Left cardiac atrium (tissue), 4 donors: ENCODE data around the gene NPDC1. TPM values are rescaled to one million over a fixed set of nuclear protein-coding genes. Genes with fewer than 3 reads are reported as not detected.

Experiments used
- ATAC-seq, 2 donors: fragments of 200-7000 bp; cut with Tn5 transposase; one replicate each; pipeline ENCODE4 v1.9.1; 2020; ENCODE audit warnings: mild to moderate bottlenecking in 2 of 2, moderate library complexity in 2 of 2
- DNase-seq: peaks from one replicate; pipeline ENCODE4 v3.0.0-alpha.2; 2020
- intact Hi-C, 2 donors: fragments of 100-400 bp; cut with DNase I; formaldehyde crosslinking; loops; one replicate each; pipeline versions ENCODE4 v1.14.1 to v1.15.1; 2022 to 2023
- total RNA-seq, 2 donors: library from RNA; stranded (reverse); fragmentation: NEBNext Ultra II Directional; extraction: Animal tissue kit (Norgen Biotek cat#: 25700); gene quantifications; one replicate each; pipeline ENCODE4 v1.2.1, GENCODE V29; 2021
- donor health status: DM: no; HTN: yes; CAD: no.
- donor health status: DM: no; HTN: yes; CAD: no; lungs with severe emphysema.
- donor health status: DM: yes; HTN: yes; CAD: no.
- donor health status: Dilated cardiomyopathy.

Gene NPDC1
- total RNA-seq, 2 donors from 2014 or later = 75.4 to 87.3 TPM

DNA sequence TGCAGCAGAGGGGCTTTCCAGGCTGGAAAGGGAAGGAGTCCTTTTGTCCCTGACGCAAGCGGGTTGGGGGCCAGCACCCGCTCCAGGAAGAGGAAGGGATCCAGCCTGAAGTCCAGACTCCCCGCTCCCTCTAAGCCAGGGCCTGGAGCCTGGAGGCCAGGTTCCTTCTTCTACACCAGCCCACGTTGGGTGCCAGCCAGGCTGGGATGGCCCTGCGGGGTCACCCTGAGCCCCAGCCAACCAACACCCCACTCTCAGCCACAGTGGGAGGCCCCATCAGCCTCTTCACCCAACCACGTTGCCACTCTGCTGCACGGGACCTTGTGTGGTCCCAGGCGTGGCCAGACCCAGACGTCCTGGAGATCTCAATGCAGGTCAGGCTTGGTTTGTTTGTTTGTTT lies 13.1 kb downstream of the NPDC1 start:
- DNase-seq (peak; percentile 67), ATAC-seq (peak in 1 of 2 donors; percentile 30)
- intact Hi-C loops = loop anchor here in 1 of 2 donors (5.0 kb wide), 1 partner anchor 86 kb away; the partner anchor contains the start of gene C8G

DNA sequence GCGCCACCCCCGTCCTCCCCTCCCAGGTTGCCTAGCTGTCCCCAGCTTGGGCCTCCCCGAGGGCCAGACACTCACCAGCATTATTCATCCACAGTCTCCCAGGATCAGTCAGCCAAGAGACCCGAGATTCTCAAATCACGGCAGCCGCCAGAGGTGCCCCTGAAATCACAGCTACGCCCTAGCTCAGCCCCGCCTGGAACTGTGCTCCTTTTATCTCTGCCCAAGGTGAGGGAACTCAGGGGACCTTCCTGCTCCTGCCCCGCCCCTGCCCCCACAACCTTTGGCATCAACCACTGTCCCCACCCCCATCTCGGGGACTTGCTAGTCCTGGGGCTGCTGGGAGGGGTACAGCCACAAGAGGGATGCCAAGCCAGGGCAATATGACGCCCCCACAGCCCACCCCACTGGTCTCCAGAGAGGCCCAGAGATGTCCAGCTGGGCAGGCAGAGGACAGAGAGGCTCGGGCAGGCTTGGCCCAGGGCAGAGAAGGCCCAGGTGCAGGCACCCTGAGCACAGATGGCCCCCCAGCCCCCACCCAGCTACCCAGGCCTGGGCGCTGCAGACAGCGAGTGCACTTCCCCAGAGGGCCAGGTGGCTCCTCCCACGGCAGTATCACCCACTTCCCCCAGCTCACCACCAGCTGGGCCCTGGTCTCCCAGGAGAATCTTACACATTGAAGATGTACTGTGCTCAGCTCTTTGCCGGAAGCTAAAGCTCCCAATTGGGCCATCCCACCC lies 13.9 kb downstream of the NPDC1 start, which contains the start of gene FUT7:
FUT7 (minus strand) TSS at position 185 of the 737 bp plus-strand sequence; CDS start at position 88, 97 bp downstream.
- ATAC-seq (no peak), DNase-seq (no peak)
- intact Hi-C loops = loop anchor here in 1 of 2 donors (5.0 kb wide), 1 partner anchor 85 kb away; the partner anchor contains the start of gene C8G

DNA sequence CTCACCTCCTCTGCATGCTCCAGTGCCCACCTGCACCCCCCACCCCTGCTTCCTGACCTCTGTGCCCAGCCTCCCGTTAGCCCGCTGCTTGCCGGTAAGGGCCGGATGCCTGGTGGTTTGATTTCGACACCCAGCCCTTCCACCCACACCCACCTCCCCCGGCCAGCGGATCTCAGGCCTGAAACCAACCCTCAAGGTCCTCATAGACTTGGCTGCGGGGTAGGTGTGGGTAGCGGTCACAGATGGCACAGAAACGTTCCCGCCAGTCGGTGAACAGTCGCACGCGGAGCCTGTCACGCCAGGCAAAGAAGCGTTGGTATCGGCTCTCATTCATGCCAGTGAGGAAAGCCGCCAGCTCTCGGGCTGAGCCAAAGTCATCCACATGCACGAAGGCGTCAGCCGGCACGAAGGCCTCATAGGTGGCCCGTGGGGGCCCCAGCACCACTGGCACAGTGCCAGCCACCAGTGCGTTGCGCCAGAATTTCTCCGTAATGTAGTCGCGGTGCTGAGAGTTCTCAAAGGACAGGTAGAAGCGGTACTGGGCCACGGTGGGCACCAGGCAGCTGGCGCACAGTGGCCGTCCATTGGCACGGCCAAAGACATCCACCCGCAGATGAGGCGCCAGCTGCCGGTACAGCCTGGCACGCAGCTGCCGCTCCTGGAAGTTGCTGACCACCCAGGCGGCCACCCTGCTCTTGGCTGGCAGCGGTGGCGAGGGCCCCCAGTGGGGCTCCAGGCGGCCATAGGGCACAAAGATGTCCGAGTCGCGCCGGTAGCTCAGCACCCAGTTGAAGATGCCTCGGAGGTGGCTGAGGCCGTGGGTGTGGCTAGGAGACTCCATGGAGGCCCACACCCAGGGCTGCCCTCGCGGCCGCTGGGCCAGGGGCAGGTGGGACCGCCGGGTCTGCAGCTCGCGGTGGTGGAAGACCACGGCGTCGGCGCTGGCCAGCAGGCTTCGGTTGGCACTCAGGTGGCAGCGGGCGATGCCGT lies 15.1 kb downstream of the NPDC1 start:
- intact Hi-C loops = loop anchor here in 1 of 2 donors (5.0 kb wide), 1 partner anchor 84 kb away; the partner anchor contains the start of gene C8G
- ATAC-seq = no peak
- DNase-seq = no peak

DNA sequence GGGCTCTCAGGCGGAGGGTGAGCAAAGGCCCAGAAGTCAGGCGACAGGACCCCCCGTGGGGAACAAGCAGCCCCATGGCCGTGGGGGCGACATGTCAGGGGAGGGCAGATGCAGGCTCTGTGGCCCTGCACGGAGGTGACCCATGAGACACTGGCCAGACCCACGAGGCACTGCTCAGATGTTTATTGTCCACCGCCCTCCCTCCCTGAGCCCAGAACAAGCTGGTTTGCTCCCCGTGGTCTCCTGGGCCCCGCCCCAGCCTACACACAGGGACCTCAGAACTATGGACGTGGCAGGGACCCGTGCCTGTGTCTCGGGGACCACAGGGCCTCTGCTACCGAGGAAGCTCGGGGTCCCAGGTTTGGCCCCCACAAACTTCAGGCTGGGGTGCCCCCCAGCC lies 16.0 kb downstream of the NPDC1 start:
- intact Hi-C loops = loop anchor here in 1 of 2 donors (5.0 kb wide), 1 partner anchor 83 kb away; the partner anchor contains the start of gene C8G
- ATAC-seq = no peak
- DNase-seq = no peak

DNA sequence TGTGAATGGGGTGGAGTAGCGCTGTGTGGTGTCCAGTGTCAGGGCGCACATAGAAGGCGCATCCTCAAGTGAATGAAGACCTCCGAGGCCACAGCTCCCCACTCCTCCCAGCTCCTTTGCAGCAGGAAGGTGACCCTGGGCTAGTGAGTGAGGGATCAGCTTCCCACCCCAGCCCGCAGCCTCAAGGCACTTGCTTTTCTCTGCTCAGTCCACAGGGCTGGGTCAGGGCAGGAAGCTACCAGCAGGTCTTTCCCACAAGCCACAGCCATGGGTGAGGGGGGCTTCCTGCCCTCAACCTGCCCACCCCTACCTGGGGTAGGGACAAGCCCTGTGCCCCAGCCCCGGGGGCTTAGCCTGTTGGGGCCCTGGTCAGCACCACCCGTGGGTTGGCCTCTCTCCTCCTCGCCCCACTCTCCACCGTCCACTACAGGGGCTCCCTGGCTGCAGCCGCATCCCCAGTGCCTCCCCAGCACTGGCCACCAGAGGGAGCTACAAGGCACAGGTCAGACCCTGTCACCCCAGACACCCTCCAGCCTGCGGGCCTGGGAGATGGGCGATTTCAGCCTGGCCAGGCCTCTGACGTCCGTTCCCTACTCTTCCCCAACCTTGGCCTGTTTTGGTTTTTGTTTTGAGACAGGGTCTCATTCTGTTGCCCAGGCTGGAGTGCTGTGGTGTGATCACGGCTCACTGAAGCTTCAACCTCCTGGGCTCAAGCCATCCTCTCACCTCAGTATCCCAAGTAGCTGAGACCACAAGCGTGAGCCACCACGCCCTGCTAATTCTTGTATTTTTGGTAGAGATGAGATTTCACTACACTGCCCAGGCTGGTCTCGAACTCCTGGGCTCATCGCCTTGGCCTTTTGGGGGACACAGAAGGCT lies 16.7 kb downstream of the NPDC1 start:
- intact Hi-C loops = no loop called here
- peak; percentile 61 to 74 for ATAC-seq
- peak; percentile 86 for DNase-seq

DNA sequence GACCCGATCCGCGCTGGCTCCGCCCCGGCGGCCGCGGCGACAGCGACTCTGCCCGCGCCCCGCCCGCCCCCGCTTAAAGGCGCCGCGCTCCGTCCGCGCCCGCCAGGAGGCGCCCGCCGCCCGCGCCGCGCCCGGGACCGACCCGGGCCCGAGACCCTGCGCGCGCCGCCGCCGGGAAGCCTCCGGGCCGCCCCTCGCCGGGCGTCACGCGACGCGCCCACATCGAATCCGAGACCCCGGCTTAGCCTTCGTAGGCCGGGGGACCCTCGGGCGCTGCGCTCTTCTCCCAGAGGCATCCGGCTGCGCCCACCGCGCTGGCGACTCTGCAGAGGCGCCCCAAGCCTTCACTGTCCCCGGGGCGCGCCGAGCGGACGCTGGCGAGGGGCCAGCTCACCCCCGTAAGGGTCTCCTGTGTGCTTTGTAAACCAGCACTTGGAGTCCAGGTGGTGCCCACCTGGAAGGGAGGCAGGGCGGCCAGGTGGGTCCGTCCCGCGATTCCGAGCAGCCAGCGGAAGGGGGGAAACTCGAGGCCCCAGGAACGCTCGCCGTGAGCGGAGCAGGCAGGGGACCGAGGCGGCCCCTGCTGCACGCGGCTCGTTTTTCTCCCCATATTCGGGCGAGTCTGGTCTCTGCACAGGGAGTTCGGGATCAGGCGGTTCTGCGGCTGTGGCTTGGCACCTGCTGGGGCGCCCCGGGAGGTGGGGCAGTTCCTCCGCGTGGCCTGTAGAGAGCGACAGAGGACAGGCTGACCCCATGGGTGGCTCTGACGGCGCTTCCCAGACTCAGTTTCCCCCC lies 17.5 kb downstream of the NPDC1 start:
- ATAC-seq (peak; percentile 36 to 55), DNase-seq (peak; percentile 64)
- intact Hi-C loops = no loop called here

DNA sequence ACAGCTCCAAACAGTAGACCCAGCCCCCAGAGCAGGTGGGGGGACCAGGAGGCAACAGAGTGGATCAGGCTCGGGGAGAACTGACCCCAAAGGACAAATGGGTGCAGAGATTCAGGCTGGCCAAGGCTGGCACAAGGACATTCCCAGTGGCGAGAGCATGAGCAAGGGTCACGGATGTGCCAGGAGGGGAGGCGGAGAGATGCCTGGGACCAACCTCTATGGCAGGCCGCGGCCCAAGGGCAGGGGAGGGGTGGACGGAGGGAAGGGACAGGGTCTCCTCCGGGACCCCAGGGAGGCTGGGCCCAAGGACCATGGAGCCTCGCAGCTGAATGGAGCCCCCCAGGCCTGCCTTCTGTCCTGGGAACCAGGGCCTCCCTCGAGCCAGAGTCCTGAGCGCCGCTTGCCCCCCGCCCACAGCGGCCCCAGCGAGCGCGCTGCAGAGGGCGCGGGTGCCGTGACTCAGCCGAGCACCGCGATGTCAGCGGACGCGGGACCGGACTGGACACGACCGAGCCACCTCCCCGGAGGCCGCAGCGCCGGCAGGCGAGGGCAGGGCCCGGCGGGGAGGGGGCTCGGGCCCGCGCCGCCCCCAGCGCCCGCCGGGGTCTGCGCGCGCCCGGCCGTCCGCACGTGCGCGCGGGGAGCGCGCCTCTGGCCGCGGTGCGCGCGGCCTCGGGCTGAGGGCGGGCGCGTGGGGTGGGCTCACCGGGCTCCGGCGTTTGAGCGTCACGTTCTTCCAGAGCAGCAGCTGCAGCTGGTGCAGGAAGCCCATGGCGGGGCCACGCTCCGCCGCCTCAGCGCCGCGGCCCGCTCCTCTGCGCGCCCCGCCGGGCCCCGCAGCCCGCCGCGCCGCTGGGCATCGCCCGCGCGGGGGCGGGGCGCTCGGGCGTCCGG lies 18.4 kb downstream of the NPDC1 start, which contains the start of gene ABCA2:
ABCA2 (minus strand) TSS at position 869 of the 894 bp plus-strand sequence; CDS start at position 772, 97 bp downstream.
- DNase-seq (no peak), ATAC-seq (peak in 1 of 2 donors; percentile 2)
- intact Hi-C loops = no loop called here

DNA sequence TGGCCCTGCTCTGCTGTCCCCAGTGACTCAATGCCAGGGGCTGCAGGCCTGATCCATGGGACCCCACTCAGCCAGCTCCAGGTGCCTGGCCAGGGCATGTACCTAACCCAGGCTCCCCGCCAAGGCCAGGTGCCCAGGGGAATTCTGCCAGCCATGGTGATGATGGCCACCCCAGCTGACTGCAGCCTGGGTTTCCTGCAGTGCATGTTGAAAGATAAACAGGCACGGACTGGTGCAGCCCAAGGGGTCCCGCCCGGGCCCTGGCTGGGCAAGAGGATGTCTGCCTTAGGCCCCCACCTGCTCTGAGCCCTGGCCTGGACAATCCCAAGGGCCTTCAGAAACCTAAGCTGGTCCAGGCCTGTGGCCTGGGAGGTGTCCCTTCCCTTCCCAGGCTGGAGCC lies 19.1 kb downstream of the NPDC1 start:
- no peak for ATAC-seq
- no peak for DNase-seq
- intact Hi-C loops = no loop called here

DNA sequence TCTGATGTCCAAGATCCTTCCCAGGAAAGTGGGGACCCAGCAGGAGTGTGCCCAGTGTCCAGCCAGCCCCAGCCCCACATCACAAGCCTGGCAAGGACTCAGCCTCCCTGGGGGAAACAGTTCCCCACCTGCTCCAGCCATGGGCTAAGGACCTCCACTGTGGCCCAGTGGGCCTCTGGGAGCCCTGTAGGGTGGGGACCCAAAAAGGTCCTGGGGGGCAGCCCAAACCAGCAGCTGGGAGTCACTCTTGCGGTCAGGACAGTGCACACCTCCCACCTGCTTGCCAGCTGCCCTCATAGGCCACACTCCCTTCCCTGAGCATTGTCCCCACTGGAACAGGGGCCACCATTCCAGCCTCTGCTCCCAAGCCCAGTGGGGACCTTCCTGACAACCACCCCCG lies 19.6 kb downstream of the NPDC1 start:
- DNase-seq (no peak), ATAC-seq (no peak)
- intact Hi-C loops = no loop called here

DNA sequence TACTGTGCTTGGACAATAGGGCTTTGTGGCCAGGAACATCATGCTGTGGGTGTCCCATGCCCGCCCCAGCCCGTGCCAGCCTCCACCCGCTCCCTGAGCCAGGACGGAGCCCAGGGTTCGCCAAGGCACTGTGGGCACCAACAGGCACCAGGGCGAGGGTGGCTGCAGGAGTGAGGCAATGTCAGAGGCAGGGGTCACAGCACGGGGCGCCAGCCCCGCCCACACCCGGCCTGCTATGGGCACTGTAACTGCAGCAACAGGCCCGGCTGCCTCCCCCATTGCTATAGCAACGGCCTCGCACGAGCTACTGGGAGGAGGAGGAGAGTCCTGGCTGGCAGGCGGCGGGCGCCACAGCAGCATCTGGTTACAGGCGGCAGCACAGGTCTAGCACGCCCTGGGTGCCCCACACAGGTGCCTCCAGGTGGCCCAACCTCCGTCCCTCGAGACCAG lies 20.4 kb downstream of the NPDC1 start:
- intact Hi-C loops = no loop called here
- ATAC-seq (peak in 1 of 2 donors; percentile 9), DNase-seq (no peak)

DNA sequence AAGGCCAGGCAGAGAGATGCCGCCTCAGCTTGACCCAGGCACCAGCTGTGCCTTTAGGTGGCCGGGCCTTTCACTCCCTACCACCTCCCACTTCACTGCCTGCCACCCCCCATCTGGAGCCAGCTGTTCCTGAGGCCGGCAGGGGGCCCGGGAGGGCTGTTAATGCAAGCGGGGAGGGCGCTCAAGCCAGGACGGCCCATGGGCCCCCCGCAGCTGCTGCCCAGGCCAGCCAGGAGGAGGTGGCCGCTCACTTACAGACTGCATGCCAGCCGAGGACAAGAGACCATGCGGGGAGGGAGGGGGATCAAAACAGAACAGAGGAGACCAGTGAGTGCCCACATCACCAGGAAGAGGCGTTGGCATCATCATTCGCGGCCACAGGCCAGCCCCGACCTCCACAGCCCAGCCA lies 22.4 kb downstream of the NPDC1 start:
- DNase-seq (no peak), ATAC-seq (no peak)
- intact Hi-C loops = no loop called here

DNA sequence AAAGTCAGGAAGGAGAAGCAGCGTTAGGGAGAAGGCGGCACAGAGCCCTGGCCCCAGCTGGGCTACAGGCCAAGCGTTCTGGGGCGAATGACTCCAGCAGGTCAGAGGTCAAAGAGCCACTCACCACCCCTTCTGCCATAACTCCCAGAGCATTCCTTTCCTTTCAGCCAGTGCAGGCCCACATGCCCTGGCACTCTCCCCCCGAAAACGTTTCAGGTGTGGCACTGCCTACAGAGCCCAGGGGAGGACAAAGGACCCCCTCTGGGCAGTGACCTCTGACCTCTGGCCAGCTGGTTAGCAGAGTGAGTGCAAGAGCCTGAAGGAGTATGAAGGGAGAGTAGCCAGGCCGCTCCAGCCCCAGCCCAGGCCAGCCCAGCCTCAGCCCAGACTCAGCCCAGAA lies 22.8 kb downstream of the NPDC1 start:
- DNase-seq (no peak), ATAC-seq (no peak)
- intact Hi-C loops = no loop called here

DNA sequence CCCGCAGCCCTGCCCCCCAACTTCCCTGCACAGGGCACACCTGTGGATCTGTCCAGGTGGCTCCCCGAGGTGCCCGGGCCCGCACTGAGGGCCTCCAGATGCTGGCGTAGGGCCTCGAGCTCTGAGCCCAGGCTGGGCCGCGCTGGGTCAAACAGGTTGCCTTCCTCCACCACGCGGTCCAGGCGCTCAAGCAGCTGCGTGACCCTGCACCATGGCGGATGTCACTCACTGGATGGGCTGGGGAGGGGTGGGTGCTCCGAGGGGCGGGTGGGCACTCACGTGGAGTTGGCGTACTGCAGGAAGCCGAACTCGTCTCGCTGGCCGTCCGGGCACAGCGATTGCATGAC lies 23.3 kb downstream of the NPDC1 start:
- no peak for DNase-seq
- intact Hi-C loops = no loop called here
- no peak for ATAC-seq

DNA sequence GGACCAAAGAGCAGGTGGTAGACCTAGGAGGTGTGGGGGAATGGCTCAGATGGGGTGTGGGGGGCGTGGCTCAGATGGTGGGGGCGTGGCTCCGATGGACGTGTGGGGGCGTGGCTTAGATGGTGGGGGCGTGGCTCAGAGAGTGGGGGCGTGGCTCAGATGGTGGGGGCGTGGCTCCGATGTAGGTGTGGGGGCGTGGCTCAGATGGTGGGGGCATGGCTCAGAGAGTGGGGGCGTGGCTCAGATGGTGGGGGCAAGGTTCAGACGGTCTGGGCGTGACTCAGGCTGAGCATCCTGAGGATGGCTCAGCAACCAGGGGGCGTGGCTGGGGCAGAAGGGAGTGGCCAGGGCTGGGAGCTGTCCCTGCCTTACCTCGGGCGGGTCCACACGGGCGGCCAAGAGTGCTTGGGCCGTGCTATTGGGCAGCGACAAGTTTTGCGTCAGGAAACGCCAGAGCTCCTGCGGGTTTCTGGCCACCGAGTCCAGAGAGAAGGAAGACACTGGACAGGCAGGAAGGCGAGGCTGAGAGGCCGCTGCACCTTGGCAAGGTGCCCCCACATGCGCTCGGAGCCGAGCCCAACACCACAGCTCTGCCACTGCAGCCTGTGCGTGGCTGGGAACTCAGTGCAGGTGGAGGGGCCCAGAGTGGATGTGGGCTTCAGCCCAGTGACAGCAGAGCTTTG lies 23.9 kb downstream of the NPDC1 start:
- intact Hi-C loops = no loop called here
- ATAC-seq = peak; percentile 27 to 49

DNA sequence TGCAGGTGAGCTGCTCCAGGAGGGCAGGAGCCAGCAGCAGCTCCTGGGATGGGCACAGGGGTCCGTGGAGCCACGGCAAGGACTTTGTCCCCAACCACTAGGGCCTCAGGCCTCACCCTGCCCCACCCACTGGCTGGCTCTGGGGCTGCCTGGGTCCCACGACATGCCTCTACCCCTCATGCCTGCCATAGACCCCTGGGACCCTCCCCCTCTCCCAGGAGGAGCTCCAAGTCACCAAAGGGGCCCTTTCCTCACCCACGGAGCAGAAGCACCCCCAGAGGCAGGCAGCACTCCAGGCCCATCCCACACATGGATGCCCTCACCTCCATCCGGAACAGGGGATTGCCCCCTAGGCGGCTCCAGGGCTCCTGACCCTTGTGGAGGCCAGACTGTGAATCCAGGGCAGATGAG lies 24.4 kb downstream of the NPDC1 start:
- ATAC-seq (no peak), DNase-seq (no peak)
- intact Hi-C loops = no loop called here

More for the DNA sequence above, 23.9 kb downstream of the NPDC1 start:
- DNase-seq = peak; percentile 61
